ENCODE measurements around the gene CAPN1. TPM values are rescaled to one million over a fixed set of nuclear protein-coding genes. Genes with fewer than 3 reads are reported as not detected.

The CAPN1 gene
- total RNA-seq, 2 experiments from 2014 or later: 80.3 to 83.2 TPM

GRCh38 chr11:65260302-65260701, 78.6 kb downstream of the CAPN1 start:
- H3K27ac ChIP-seq (ENCODE audit: low read depth in 1 of 2, low read length in 2 of 2): no peak overlapping the region
- H3K27ac Mint-ChIP-seq: peak overlapping the region; percentile 91
- no peaks in the 10 kb centered on the region for H3K9me3 Mint-ChIP-seq
- DNase-seq (peak in 1 of 14 experiments; percentile 28), ATAC-seq (ENCODE audit: poor library complexity) (no peak)
- peak overlapping the region; percentile 92 for H3K4me3 Mint-ChIP-seq
- peaks cover 18% of the 10 kb centered on the region for H3K36me3 Mint-ChIP-seq (ENCODE audit: low read depth)
- peaks cover 44% of the 10 kb centered on the region for H3K4me1 Mint-ChIP-seq (ENCODE audit: low read depth)
- H3K27me3 Mint-ChIP-seq: no peaks in the 10 kb centered on the region
- CTCF ChIA-PET: interaction anchor here (0.7 kb wide), 1 partner anchor 97 kb away, joined by 3 read pairs; no protein-coding TSS in a partner anchor
- no peak for TF ChIP-seq CTCF (IDR thresholded peaks at IDR 0.05)
- H3K4me3 ChIP-seq (ENCODE audit: low read length): no peak overlapping the region
- H3K36me3 ChIP-seq (ENCODE audit: insufficient read depth, low read length): no peaks in the 10 kb centered on the region
- H3K9me3 ChIP-seq (ENCODE audit: control insufficient read depth in 1 of 2, insufficient read depth in 1 of 2, low read length in 2 of 2): no peaks in the 10 kb centered on the region
- H3K27me3 ChIP-seq (ENCODE audit: control insufficient read depth in 1 of 2, insufficient read depth in 2 of 2, low read length in 2 of 2): no peaks in the 10 kb centered on the region
- intact Hi-C loops (cut with DNase I, micrococcal nuclease): loop anchor here (5.0 kb wide), 1 partner anchor 72 kb away; the partner anchor contains the start of gene DPF2 (in 2 of the 2)
- peaks cover 31% of the 10 kb centered on the region for H3K4me1 ChIP-seq (ENCODE audit: insufficient read depth, low read length)
- POLR2A ChIA-PET: no interaction called here

- Histone ChIP-seq H3K27me3 (ENCODE audit: control insufficient read depth in 1 of 2, insufficient read depth in 2 of 2, low read length in 2 of 2) (no peaks in the 10 kb centered on the region), H3K9me3 (ENCODE audit: control insufficient read depth in 1 of 2, insufficient read depth in 1 of 2, low read length in 2 of 2) (no peaks in the 10 kb centered on the region), H3K36me3 (ENCODE audit: insufficient read depth, low read length) (no peaks in the 10 kb centered on the region), H3K4me1 (ENCODE audit: insufficient read depth, low read length) (peaks cover 31% of the 10 kb centered on the region), H3K27ac (ENCODE audit: low read depth in 1 of 2, low read length in 2 of 2) (peak overlapping the region; percentile 83 to 87), H3K4me3 (ENCODE audit: low read length) (peak overlapping the region; percentile 84)
- Mint-ChIP-seq H3K27ac (peak overlapping the region; percentile 91), H3K9me3 (no peaks in the 10 kb centered on the region), H3K27me3 (no peaks in the 10 kb centered on the region), H3K4me3 (peak overlapping the region; percentile 92), H3K4me1 (ENCODE audit: low read depth) (peaks cover 49% of the 10 kb centered on the region), H3K36me3 (ENCODE audit: low read depth) (peaks cover 20% of the 10 kb centered on the region)
- DNase-seq (peak in 2 of 14 experiments; percentile 3 to 22), ATAC-seq (ENCODE audit: poor library complexity) (no peak)
- CTCF ChIA-PET: interaction anchor here (0.5 to 1.2 kb wide), 3 partner anchors 8 to 69 kb away, joined by 4 to 6 read pairs (median 5); no protein-coding TSS in a partner anchor
- POLR2A ChIA-PET: interaction anchor here (0.6 to 2.1 kb wide), 19 partner anchors 10 to 354 kb away, joined by 3 to 20 read pairs (median 7); partner anchors contain the start of genes DPF2, FAU, MALAT1 and MRPL49
- no peak for TF ChIP-seq CTCF (IDR thresholded peaks at IDR 0.05)
- intact Hi-C loops (cut with DNase I, micrococcal nuclease): loop anchor here (5.0 kb wide), 1 partner anchor 71 kb away; the partner anchor contains the start of gene DPF2 (in 2 of the 2)
Measured at GRCh38 chr11:65260756-65261590, 79.2 kb downstream of the CAPN1 start.

Other genes starting within 250 kb of the CAPN1 start
- gene GPHA2, start 246.0 kb upstream of the CAPN1 start, total RNA-seq: under 1 TPM; 0.49 to 0.56 TPM
- gene MAJIN, start 209.8 kb upstream of the CAPN1 start, total RNA-seq: under 1 TPM; 0.50 to 0.55 TPM
- not detected for gene BATF2, start 185.0 kb upstream of the CAPN1 start, total RNA-seq
- gene ARL2, start 167.8 kb upstream of the CAPN1 start, total RNA-seq: 10 to 100 TPM; 10.5 to 11.1 TPM
- gene SNX15, start 154.5 kb upstream of the CAPN1 start, total RNA-seq: 10 to 100 TPM; 13.9 to 14.7 TPM
- under 1 TPM; 0.49 to 0.78 TPM for gene SAC3D1, start 140.7 kb upstream of the CAPN1 start, total RNA-seq
- gene NAALADL1, start 123.4 kb upstream of the CAPN1 start, total RNA-seq: 1 to 10 TPM; 7.7 to 9.2 TPM
- gene CDCA5, start 97.9 kb upstream of the CAPN1 start, total RNA-seq: under 1 TPM; 0.77 to 0.84 TPM
- 10 to 100 TPM; 46.2 to 47.7 TPM for gene ZFPL1, start 97.7 kb upstream of the CAPN1 start, total RNA-seq
- gene VPS51, start 85.7 kb upstream of the CAPN1 start, total RNA-seq: 100 to 1,000 TPM; 243 to 246 TPM
- gene TM7SF2, start 70.1 kb upstream of the CAPN1 start, total RNA-seq: 10 to 100 TPM; 20.0 to 20.4 TPM
- 1 to 10 TPM; 9.0 to 9.5 TPM for gene ZNHIT2, start 64.2 kb upstream of the CAPN1 start, total RNA-seq
- gene FAU, start 59.8 kb upstream of the CAPN1 start, total RNA-seq: 1,000 to 10,000 TPM; 1,937 to 1,976 TPM
- 10 to 100 TPM; 53.0 to 53.3 TPM for gene MRPL49, start 59.6 kb upstream of the CAPN1 start, total RNA-seq
- gene SYVN1, start 47.4 kb upstream of the CAPN1 start, total RNA-seq: 10 to 100 TPM; 89.1 to 96.8 TPM
- not detected for gene SPDYC, start 11.7 kb upstream of the CAPN1 start, total RNA-seq
- 10 to 100 TPM in 1 of 2 experiments, 1 to 10 TPM in 1; 9.6 to 10.6 TPM for gene POLA2, start 80.0 kb downstream of the CAPN1 start, total RNA-seq
- gene CDC42EP2, start 132.9 kb downstream of the CAPN1 start, total RNA-seq: under 1 TPM in 1 of 2 experiments, not detected in 1; 0.96 TPM
- gene DPF2, start 151.9 kb downstream of the CAPN1 start, total RNA-seq: 10 to 100 TPM; 50.3 to 60.1 TPM
- gene TIGD3, start 172.8 kb downstream of the CAPN1 start, total RNA-seq: under 1 TPM; 0.73 to 0.85 TPM
- 10 to 100 TPM; 40.0 to 40.8 TPM for gene SLC25A45, start 200.7 kb downstream of the CAPN1 start, total RNA-seq
- gene FRMD8, start 204.7 kb downstream of the CAPN1 start, total RNA-seq: 10 to 100 TPM; 19.4 to 25.3 TPM
- 100 to 1,000 TPM; 221 to 223 TPM for gene NEAT1, start 240.9 kb downstream of the CAPN1 start, total RNA-seq